ENCODE results near the gene PATL1.

The PATL1 gene

GRCh38 chr11:59676205-59676604 is 7.4 kb upstream of the PATL1 start:
- no peak for DNase-seq (ENCODE audit: low read depth, low spot score)

GRCh38 chr11:59674291-59674690 is 5.5 kb upstream of the PATL1 start:
- DNase-seq (ENCODE audit: low read depth, low spot score), result no peak

- DNase-seq (ENCODE audit: low read depth, low spot score), result no peak
Observed at GRCh38 chr11:59673291-59673690, 4.5 kb upstream of the PATL1 start.

- no peak for DNase-seq (ENCODE audit: low read depth, low spot score)
Observed at GRCh38 chr11:59671471-59671870, 2.6 kb upstream of the PATL1 start.

- DNase-seq (ENCODE audit: low read depth, low spot score), result no peak
Observed at GRCh38 chr11:59669611-59670009, 773 bp upstream of the PATL1 start.

- DNase-seq (ENCODE audit: low read depth, low spot score), result no peak
Observed at GRCh38 chr11:59668188-59668949, 468 bp downstream of the PATL1 start.

- no peak for DNase-seq (ENCODE audit: low read depth, low spot score)
Observed at GRCh38 chr11:59667812-59668187, 1.0 kb downstream of the PATL1 start.

- DNase-seq (ENCODE audit: low read depth, low spot score), result no peak
Observed at GRCh38 chr11:59666969-59667368, 1.9 kb downstream of the PATL1 start.

GRCh38 chr11:59660621-59661020 is 8.2 kb downstream of the PATL1 start:
- DNase-seq (ENCODE audit: low read depth, low spot score), result no peak

GRCh38 chr11:59659981-59660380 is 8.9 kb downstream of the PATL1 start:
- no peak for DNase-seq (ENCODE audit: low read depth, low spot score)

- no peak for DNase-seq (ENCODE audit: low read depth, low spot score)
Observed at GRCh38 chr11:59658036-59658435, 10.8 kb downstream of the PATL1 start.

- DNase-seq (ENCODE audit: low read depth, low spot score), result no peak
Observed at GRCh38 chr11:59654893-59655292, 13.9 kb downstream of the PATL1 start.

GRCh38 chr11:59647245-59647980 is 21.4 kb downstream of the PATL1 start:
- DNase-seq (ENCODE audit: low read depth, low spot score), result no peak

- DNase-seq (ENCODE audit: low read depth, low spot score), result no peak
Observed at GRCh38 chr11:59644528-59644927, 24.3 kb downstream of the PATL1 start.

- no peak for DNase-seq (ENCODE audit: low read depth, low spot score)
Observed at GRCh38 chr11:59643390-59643789, 25.4 kb downstream of the PATL1 start.

GRCh38 chr11:59641156-59641555 is 27.7 kb downstream of the PATL1 start:
- no peak for DNase-seq (ENCODE audit: low read depth, low spot score)

- DNase-seq (ENCODE audit: low read depth, low spot score), result no peak
Observed at GRCh38 chr11:59630493-59630892, 38.3 kb downstream of the PATL1 start.

- DNase-seq (ENCODE audit: low read depth, low spot score), result no peak
Observed at GRCh38 chr11:59629996-59630395, 38.8 kb downstream of the PATL1 start.

- peak; percentile 49 for DNase-seq (ENCODE audit: low read depth, low spot score)
Observed at GRCh38 chr11:59626969-59627368, 41.9 kb downstream of the PATL1 start.

GRCh38 chr11:59625703-59626102 is 43.1 kb downstream of the PATL1 start:
- no peak for DNase-seq (ENCODE audit: low read depth, low spot score)

- DNase-seq (ENCODE audit: low read depth, low spot score), result no peak
Observed at GRCh38 chr11:59617876-59618275, 51.0 kb downstream of the PATL1 start.

GRCh38 chr11:59616396-59616982 is 52.3 kb downstream of the PATL1 start:
- DNase-seq (ENCODE audit: low read depth, low spot score), result no peak

Data from astrocyte of the hippocampus (primary cell).